Stimulated activated CD4-positive, alpha-beta T cell treated with anti-CD3 and anti-CD28 coated beads, TNF-alpha, amount 100 ng/mL, for 4 hours (primary cell): ENCODE results near the gene ADSS2.
"Not testable (repeated sequence)": the region's sequence is repeated elsewhere in the genome, so short reads cannot be mapped to it uniquely, and the experiment has no call there.

Experiments used
- DNase-seq, 3 experiments: peaks; one replicate each; pipeline ENCODE4 v3.0.0-alpha.2; 2020; ENCODE audit warnings: low read depth in 3 of 3

ADSS2 gene

DNA sequence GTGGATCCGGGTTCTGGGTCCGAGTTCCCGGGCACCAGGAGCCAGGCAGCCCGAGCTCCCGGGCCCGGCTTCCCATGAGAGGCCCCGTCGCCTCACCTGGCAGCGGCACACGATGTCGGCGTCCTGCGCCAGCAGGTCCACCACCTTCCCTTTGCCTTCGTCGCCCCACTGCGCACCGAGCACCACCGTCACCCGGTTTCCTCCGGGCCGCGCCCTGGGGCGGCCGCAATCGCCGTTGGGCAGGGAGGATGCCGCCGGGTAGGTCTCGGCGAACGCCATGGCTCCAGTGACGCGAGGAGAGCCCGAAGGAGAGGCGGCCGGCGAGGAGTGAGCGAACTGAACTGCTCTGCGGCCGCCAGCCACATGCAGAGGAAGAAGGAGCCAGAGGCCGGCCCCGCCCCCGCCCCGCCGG, at the start of gene ADSS2:
TSS of gene ADSS2 (minus strand) at position 371 of the 412 bp plus-strand sequence. CDS start at position 279, 92 bp downstream.
- no peak for DNase-seq

DNA sequence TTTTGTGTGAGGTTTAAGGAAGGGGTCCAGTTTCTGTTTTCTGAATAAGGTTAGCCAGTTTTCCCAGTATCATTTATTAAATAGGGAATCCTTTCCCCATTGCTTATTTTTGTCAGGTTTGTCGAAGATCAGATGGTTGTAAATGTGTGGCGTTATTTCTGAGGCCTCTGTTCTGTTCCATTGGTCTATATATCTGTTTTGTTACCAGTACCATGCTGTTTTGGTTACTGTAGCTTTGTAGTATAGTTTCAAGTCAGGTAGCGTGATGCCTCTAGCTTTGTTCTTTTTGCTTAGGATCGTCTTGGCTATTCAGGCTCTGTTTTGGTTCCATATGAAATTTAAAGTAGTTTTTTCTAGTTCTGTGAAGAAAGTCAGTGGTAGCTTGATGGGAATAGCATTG, 48.8 kb upstream of the ADSS2 start:
- DNase-seq: not testable (repeated sequence)

DNA sequence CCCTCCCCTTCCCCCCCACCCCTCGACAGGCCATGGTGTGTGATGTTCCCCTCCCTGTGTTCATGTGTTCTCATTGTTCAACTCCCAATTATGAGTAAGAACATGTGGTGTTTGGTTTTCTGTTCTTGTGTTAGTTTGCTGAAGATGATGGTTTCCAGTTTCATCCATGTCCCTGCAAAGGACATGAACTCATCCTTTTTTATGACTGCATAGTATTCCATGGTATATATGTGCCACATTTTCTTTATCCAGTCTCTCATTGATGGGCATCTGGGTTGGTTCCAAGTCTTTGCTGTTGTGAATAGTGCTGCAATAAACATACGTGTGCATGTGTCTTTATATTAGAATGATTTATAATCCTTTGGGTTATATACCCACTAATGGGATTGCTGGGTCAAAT, 47.8 kb upstream of the ADSS2 start:
- not testable (repeated sequence) for DNase-seq

DNA sequence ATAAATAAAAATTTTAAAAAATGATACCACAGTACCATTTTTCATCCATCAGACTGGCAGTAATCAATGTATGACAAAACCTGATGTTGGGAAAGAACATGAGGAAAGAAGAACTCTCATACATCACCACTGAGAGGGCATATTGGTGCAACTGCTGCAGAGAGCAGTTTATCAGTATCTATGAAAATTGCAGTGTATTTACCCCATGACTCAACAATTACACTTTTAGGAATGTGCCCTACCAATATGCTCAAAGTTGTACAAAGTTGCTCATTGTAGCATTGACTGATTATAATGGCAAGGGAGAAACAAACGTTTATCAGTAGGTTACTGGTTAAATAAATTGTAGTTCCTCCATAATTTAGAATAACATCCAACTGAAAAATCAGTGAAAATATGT, 46.1 kb upstream of the ADSS2 start:
- no peak for DNase-seq

DNA sequence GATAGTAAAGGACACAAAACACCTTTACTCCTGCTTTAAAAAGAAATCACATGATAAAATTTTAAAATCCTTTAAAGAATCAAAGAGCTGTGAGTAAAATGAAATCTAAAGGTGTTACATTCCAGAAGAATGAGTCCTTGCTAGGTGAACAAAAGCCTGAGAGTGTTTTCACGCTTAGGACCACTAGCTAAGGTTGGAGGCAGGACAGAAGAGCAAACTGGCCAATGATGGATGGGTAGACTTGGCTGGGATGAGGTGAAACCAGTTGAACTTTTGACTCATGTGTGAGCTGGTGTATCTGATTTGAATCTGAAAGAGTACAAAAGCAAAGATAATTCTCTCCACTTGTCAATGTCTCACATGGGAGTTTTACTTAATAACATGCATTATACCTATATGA, 44.5 kb upstream of the ADSS2 start:
- DNase-seq: no peak

DNA sequence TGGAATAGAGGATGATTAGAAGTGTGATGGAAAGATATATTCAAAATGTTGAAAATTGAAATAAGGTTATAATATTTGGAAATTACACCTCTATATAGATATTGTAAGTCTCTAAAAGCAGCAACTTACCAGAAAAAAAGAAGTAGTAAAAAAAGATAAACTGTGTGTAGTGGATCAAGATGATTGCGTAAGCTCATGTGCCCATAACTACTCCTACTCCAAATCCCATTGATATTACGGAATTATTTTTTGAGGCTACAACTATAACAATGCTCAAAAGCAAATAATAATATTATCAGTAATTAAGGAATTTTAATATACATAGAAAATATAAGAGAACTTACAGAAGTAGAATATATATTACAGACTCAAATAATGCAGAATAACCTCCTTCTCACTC, 42.9 kb upstream of the ADSS2 start:
- DNase-seq: no peak

DNA sequence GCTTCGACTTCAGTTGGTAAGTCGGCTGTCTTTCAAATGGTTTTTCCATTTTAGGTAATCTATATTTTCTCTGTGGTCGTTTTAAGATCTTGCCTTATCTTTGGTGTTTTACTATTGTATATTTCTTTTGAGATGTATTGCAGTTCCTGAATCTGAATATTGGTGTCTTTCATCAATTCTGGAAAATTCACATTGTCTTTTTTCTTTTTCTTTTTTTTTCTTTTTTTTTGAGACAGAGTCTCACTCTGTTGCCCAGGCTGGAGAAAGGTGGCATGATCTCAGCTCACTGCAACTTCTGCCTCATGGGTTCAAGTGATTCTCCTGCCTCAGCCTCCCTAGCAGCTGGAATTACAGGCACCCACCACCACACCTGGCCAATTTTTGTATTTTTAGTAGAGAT, 33.3 kb upstream of the ADSS2 start:
- DNase-seq: not testable (repeated sequence)

DNA sequence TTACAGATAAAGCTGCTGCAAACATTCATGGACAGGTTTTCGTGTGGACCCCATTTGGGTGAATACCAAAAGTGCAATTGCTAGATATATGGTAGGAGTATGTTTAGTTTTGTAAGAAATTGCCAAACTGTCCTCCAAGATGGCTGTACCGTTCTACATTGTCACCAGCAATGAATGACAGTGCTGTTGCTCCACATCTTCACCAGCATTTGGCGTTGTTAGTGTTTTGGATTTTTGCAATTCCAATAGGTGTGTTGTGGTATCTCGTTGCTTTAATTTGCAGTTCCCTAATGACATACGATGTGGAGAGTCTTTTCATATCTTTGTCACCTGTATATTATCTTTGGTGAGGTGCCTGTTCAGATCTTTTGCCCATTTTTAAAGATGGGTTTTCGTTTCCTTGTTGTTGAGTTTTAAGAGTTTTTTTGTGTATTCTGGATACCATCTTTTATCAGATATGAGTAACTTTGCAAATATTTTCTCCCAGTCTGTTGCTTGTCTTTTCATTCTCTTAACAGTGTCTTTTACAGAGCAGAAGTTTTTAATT, 21.4 kb upstream of the ADSS2 start:
- DNase-seq: no peak

DNA sequence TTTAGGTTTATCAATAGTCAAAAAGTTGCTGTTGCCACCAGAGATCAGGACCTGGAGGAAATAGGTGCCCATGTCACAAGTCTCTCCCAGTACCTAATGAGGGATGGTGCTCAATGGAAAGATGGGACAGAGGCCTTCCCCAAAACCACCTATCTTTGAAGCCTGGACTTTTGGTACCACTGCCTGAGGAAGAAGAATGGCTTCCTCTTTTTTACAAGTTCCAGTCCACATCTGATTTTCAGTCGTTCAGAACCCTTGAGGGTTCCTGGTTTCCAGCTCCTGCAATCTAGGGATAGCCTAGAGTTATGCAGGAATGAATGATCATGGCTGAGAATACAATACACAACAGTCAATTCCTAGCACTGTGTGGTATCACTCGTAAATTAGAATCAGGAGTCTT, 15.0 kb upstream of the ADSS2 start:
- no peak for DNase-seq

DNA sequence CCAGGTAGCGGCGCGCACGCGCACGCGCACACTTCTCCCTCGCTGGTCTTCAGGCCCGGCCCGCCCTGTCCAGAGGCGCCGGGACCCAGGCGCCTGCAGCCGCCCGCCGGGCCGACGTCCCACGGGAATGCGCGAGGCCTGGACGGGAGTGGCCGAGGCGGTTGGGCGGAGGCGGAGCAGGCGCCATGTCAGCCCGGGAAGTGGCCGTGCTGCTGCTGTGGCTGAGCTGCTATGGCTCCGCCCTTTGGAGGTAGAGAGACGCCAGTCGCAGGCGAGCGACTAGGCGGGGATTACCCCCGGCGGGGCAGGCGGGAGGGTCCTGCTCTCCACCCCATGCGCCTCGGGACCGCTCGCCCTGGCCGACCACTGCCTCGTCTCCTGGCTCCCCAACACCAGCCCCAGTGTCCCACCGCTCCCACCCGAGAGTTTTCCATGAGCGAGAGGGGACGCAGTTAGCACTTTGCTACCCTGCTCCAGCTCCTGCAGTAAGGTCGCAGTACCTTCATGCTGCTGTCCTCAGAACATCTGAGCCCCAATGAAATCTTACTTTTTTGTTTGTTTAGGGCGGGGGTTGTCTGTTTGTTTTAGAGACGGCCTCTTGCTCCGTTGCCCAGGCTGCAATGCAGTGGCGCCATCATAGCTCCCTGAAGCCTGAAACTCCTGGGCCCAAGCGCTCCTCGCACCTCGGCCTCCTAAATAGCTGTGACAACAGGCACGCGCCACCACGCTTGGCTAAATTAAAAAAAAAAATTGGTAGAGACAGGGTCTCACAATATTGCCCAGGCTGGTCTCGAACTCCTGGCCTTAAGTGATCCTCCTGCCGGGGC, 9.7 kb upstream of the ADSS2 start, which contains the start of gene CATSPERE:
TSS of gene CATSPERE (plus strand) at position 29 of the 827 bp plus-strand sequence. CDS start at position 186, 157 bp downstream.
- peak; percentile 44 to 60 (median 50) for DNase-seq

DNA sequence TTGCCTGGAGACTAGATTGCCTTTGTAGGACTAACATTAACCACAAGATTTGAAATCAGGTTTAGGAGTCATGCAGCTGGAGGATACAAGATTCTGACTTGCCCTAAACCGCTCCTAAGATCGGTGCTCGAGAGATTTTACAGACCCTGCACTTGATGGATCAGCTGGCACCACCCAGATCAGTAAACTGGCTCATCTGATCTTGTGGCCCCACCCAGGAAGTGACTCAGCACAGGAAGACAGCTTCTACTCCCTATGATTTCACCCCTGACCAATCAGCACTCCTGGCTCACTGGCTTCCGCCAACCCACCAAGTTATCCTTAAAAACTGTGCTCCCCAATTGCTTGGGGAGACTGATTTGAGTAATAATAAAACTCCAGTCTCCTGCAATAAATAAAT, 8.5 kb upstream of the ADSS2 start:
- no peak for DNase-seq

DNA sequence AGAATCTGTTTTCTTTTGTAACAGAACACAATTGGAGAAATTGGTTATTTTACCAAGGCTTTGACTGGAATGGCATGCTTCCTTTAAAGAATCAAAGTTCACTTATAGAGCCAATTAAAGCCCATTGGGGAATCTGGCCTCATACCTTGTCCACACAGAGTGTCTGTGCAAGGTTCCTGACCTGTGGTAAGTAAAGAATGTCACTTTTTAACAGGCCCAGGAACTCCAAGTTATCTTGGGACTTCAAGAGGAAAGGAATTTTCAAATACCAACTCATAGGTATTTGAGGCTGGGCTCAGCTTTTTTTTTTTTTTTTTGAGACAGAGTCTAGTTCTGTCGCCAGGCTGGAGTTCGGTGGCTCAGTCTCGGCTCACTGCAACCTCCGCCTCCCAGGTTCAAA, 7.1 kb upstream of the ADSS2 start:
- DNase-seq: no peak

DNA sequence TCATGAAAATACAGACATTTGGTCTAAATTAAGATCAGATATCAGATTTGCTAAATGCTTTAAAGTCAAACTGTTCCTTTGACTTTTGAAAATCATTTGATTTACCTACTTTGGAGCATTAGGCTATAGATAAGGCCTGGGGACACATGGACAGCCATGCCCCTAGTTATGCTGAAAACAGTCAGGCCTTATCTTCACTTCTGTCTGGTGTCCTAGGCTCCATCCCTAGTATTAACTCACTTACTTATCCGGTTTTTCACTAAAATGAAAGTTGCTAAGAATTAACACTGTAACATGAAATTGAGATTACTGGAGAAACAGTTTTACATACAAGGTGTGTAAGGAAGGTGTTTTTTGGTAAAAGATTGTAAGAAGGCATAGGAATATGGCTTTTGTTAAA, 4.9 kb upstream of the ADSS2 start:
- DNase-seq: no peak

DNA sequence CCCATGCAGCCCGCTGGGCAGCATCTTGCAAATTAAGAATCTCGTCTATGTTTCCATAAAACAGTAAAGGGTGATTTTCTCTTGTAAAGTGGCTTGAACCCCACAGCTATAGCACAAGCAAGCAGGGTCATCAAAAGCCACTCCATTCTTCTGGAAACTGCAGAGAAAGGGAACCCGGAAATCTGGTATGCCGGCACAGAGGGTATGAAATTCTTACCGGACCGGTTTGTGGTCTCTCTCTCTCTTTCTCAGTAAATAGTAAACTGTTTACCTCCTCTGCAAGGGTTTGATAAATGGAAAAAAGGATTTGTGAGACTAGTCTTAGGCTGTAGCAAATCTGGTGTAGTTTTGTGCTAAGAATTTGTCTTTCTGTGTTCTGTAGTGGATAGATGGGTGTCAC, 2.7 kb upstream of the ADSS2 start:
- DNase-seq: no peak

DNA sequence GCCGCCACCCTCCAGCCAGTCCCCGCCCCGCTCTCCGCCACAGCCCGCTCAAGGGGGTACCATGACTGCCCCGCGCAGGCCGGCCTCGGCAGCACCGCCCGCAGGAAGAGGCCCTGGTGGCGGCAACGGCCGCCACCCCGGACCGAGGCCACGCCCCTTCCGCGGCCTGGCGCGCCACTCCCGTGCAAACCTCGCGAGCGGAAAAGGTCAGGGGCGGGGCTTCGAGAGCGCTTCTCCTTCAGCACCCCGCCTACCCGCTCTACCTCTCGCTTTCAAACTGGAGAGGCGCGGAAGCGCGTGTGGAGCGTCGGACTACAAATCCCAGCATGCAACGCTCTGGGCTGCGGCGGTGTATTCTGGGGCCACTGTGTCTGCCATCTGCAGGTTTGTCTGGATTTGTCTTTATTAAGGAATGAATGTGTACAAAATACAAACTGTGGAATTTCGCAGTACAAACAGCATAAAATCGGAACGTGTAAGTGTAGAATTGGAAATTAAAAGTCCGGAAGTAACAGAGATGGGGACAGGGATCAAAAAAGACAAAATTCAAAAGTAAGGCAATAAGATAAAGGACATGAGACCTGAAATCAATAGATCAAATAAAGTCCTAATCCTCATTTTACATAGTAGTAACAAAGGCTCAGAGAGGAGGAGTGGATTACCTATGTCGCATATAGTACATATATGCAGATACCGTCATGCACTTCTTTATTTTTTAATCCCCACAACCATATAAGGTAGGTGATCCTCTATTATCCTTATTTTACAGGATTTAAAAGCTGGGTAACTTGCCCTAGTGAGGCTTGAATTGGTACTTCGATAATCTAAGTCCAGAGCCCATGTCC, 464 bp upstream of the ADSS2 start:
- peak; percentile 96 to 98 (median 96) for DNase-seq

DNA sequence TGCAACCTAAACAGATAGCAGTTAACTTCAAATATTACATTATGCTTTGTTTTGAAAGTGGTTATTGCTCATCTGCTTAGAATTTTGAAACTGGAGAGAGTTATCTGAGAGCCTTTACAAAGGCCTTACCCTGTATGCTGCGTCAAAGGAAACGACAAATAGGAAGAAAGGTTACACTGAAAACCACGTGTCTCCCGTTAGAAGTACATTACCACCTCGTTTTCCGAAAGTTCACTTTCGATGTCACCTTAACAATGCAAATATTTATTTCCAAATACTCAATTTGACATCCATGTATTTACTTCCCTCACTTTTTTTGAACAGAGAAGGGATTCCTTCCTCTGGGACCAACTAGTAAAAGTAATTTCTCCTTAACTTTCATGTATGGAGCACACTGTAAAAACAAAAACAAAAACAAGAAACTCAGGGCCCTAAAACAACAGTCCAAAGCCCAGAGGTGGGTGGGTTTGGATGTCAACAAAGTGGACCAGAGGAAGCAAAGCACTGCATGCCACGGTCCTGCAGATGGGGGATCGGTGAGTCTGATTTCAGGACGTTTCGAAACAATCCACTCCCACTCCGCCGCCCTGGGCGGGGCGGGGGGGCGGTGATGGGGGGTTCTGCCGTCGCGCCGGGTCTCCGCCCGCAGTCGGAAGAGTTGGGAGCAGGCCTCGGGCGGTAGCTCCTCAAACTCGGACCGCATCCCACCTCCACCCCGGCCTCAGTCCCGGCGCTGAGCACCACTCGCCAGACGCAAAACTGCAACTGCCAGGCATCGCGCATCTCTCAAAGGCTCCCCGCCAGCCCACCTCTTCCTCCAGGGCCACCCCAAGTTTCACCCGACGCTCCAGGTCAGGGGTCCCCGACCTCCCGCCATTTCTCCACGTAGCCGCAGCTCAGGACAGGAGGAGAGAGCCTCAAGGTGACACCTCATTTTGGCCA, 841 bp downstream of the ADSS2 start:
- peak in 2 of 3 experiments; percentile 40 to 53 for DNase-seq

DNA sequence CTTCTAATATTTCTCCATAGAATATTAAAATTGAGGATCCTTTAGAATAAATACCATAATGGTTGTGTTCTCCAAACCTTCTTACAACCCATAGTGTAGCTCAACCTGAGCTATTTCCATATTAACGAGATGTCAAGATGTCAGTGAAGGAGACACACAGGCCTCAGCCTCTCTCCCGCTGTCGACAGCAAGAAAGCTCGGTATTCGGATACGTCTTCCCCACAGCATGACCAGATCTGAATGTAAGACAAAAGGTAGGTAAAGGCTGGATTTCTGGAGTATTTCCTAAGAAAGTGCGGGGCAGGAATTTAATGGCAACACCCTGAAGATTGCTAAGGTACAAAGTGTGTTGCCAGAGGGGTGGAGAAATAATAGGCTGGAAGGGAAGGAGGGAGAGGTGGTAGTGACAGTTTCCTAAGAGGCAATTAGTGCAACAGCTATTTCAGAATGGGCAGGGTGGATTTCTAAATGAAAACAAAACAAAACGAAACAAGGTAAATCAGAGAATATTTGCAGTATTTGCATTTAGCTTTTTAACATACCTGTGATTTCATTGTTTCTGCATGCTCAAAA, 1.7 kb downstream of the ADSS2 start:
- DNase-seq: no peak

DNA sequence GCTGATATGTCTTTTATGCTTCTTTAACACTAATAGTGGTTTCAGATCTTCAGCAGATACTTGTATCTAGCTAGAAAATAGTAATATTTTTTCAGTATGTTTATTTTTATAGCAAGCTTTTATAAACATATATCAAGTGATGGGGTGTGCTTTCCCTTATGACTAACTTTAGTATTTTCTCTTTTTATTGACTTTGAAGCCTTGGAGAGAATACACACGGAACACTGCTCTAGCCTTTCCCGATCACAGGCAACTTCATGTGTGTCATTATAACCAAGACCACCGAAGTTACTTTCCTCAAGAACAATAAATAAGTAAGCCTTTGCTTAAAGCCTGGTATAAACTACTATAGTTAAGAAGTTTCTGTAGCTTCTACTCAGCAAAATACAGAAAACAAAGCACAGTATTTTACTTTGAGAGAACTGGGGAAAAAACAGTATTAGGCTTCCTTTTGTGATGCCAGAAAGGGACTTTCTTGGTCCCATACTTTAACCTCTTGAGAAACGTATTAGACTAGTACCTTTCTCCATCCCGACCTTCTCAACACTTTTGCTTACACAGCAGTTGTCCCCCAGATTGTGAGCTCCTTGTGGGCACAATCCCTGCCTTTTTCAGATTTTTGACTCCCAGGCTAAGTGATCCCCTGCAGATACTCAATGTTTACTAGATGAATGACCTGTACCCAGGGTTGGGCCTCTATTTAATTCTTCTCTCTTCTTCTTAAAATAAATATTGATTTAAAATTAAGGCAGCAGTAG, 3.3 kb downstream of the ADSS2 start:
- DNase-seq: no peak

DNA sequence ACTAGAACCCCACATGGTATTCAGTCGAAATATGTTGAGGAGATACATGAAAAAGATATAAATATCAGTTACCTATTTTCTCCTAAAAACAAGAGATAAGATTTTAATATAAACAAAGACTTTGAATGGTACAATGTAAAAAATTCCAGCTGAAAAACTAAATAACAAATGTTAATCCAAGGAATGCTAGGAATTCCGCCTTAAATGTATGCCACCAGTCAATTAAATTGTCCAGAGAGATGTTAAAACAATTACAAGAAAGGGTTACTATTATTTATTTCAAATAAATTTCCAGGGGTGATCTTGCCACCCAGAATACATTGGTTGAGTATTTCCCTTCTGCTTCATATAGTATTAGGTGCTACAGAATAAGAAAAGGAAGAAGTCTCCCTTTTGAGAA, 4.2 kb downstream of the ADSS2 start:
- no peak for DNase-seq

DNA sequence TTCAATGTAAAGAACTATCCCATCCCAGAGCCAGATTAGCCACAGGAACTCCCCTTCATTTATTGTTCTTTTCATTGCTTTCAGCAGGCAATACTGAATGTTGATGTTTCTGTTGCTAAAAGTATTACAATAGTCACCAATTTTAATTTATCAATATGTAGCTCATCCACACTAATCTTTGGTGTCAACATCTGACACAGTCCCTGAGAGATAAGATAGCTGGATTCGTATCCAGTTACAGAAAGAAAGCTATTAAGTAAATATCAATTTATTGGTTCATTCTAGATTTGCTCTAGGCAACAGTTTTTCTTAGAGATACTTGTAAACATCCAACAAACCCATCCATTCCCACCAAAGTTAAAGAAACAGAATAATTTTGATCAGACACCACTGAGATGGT, 4.7 kb downstream of the ADSS2 start:
- no peak for DNase-seq
